GM20431 (cell line): Measurements from ENCODE around the gene C19orf47.

Source experiments
- in situ Hi-C: fragments of 300-500 bp; cut with MseI, MboI; formaldehyde crosslinking; loops from one replicate; pipeline ENCODE4 v1.15.0; 2020; ENCODE audit warnings: low sequenced_read_pairs; ENCODE audit not compliant: unreplicated experiment

Gene C19orf47

DNA sequence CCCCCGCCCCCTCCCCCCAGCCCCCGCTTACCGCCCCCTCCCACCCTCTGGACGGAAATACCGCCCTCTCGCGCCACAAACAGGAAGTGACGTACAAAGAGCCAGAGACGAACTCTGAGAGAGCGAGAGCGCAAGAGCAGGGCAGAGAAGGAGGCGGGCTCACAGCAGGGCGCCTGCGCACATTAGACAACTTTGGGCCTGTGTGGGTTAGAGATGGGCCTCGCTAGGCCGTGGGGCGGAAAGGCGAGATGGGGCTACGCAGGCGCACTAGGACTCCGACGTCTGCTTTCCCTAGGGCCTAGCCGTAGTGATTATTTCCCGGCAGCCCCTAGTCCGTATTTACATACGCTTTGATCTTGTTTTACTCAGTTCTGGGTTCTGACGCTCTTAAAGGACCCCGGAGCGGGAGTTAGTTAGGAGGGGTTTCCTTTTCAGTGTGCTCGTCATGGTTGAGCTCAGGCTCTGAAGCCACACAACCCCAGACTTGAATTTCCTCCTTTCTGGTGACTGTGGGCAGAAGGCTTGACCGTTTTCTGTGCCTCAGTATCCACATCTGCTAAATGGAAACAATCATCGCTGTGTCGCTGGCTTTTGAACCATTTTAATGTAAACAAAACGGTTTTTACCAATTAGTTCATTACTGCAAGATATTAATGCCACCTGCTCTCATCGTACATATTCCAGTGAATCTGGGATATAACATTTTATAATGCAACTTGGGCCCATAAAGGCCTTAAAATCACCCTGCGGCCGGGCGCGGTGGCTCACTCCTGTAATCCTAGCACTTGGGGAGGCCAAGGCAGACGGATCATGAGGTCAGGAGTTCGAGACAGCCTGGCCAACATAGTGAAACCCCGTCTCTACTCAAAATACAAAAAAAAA lies 62.6 kb downstream of the C19orf47 start:
- in situ Hi-C loops = no loop called here

DNA sequence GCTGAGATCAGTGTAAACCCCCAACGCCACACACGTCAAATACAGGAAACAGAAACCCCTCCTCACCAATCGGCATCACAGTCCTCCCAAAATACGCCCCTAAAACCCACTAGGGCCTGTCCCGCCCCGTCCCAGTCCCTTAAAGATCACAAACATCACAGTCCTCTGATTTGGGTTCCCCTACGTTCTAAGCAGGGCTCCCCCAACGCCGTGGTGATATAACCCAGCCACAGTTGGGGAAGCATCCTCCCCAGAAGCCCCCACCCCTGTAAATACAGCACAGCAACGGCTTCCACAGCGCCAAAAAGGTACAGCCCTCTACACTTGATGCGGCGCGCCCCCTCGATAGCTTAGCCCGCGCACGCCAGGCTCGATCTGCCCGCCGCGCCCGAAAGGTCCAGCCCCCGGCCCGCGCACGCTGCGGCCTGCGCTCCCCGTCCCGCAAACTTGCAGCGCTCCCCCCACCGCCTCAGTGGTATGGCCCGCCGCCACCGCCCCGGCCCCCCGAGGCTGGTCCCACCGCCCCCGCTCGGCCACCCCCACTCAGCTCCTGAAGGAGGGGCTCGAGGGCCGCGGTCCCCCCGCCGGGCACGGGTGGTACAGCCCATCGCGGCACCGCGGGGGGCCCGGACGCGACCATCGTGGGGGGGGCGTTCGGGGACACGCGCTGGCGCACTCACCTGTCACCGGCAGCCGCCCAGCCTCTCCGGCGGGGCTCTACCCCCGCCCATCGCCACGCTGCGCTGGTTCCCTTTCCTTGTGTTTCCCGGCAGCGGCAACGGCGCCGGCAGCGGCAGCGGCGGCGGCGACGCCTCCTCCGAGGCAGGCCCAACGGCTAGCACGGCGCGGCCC lies 63.5 kb downstream of the C19orf47 start, which contains the start of gene AKT2:
TSS of gene AKT2 (minus strand) at position 845 of the 852 bp plus-strand sequence. CDS start 20,078 bp downstream, outside the sequence.
- in situ Hi-C loops = no loop called here

DNA sequence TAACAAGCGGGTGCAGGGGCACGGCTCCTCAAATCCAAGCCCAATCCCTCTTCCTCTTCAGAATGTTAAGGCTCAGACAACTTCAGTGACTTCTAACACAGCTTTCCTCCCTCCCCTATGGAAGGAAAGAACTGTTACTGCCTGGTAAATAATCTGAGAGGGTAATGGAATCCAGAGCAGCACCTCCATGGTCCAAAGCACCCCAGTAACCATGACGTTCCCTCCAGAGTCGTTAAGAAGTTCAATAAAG lies 64.0 kb downstream of the C19orf47 start:
- in situ Hi-C loops = no loop called here

DNA sequence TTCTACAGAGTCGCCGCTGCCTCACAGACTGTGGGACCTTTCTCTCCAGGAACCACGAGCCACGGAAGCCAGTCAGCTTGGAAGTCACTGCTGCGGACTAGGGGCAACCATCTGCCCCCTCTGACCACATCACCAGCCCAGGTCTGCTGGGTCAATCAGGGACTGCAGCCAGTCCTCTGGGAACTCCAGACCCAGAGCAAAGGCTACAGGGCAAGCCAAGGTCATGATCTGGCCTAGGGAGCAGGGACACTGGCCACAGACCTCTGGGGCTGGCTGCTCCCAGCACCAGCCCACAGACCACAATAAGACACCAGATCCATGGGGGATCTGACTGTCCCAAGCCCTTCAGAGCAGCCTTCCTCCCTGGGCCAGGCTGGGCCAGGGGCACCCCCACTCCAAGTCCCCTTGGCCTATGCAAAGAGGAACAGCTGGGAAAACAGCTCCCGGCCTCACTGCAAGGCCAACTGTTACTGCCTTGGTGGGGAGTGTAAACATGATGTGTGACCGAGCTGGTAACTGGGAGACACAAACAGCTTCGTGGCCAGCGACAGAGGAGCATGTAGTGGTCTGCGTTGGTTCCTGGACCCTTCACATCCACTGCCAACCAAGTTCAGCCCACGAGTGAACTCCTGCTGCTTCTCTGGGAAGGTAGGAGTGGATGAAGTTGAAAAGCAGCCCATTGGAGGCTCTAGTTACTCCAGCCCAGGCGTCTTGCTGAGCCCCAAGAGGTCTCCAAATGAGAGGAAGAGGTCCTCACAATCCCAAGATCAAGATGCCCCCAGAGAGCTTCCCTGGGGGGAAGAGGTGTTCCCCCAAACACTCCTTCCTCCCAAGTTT lies 64.6 kb downstream of the C19orf47 start:
- in situ Hi-C loops = no loop called here

DNA sequence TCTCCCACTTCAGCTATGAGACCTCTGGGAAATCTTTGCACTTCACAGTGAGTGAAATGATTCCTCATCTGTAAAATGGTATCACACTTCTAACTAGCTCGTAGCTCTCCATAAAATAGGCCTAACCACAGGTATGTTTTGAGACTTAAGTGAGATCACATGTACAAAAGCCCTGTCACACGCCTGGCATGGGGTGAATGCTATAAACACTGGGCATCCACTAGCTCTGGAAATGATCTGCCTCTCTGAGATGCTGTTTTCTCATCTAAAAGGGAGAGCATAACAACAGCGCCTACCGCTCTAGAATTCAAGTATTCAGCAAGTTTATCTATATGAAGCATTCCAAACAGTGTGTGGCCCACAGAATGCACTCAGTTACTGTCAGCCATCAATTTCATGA lies 65.3 kb downstream of the C19orf47 start:
- in situ Hi-C loops = no loop called here

DNA sequence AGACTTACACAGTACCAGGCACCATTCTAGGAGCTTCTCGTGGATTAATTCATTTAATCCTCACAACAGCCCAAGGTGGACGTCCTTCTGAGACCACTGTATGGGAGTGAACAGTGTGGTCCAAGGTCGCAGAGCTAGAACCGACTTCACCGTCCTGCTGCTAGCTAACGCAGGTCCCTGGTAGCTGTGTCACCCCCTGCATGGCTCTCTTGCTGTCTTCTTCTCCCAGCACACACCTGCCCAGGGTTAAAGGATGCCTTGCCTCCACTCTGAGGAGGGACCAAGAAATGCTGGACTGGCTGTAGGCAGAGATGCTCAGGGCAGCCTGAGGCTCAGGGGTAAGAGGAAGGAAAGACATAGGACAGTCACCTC lies 66.0 kb downstream of the C19orf47 start:
- in situ Hi-C loops = no loop called here

DNA sequence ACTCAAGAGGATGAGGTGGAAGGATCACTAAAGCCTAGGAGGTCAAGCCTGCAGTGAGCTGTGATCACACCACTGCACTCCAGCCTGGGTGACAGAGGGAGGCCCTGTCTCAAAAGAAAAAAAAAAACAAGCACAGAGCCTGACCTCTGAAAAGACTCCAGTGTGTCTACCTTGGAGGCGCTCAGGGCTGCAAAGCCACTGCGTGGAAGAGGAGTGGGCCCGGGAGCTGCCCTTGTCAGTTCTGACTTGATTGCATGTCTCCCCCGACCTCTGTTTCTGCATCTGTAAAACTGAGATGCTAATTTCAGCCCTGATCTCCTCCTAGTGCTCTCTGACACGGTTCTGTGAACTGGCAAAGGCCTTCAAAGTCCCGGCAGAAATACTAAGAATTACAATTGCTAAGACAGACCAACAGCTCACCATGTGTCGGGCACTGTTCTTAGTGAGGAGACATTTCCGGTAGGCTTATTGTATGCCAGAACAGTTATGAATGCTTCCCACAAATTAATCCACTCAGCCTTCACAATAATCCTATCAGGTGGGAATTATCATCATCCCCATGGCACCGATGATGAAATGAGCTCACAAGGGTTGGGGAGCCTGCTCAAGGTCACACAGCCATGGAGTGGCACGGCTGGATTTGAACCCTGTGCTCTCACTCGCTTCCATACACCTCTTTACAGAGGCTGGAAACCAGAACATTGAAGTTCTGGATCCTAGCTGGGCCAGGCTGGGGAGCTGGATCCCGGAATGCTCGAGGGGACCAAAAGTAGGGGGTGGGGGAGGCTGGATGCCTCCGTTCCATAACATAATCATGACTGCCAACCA lies 66.6 kb downstream of the C19orf47 start:
- in situ Hi-C loops = no loop called here

DNA sequence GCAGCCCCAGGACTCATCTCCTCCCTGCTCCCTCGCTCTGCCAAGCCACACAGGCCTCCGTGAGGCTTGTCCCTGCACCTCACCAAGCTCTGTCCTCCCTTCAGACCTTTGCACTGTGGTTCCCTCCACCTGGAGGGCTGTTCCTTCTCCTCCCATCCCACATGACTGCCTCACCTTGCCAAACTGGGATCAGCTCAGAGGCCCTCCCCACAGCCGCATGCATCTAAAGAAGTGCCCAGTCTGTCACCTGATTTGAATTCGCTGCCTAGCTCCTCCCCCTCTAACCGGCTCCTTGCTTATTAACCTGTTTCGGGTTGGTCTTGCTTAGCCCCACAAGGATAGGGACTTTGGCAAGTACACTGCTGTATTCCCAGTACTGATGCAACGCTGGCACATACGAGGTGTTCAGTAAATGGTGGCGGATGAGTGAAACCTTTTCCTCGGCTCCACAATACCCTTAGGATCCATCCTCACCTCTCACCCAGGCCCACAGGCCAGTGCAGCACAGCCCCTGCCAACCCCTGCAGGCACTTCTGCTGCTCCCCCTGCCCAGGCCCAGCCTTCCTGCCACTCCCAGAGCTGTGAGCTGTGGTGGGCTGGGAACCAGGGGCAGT lies 67.5 kb downstream of the C19orf47 start:
- in situ Hi-C loops = no loop called here

DNA sequence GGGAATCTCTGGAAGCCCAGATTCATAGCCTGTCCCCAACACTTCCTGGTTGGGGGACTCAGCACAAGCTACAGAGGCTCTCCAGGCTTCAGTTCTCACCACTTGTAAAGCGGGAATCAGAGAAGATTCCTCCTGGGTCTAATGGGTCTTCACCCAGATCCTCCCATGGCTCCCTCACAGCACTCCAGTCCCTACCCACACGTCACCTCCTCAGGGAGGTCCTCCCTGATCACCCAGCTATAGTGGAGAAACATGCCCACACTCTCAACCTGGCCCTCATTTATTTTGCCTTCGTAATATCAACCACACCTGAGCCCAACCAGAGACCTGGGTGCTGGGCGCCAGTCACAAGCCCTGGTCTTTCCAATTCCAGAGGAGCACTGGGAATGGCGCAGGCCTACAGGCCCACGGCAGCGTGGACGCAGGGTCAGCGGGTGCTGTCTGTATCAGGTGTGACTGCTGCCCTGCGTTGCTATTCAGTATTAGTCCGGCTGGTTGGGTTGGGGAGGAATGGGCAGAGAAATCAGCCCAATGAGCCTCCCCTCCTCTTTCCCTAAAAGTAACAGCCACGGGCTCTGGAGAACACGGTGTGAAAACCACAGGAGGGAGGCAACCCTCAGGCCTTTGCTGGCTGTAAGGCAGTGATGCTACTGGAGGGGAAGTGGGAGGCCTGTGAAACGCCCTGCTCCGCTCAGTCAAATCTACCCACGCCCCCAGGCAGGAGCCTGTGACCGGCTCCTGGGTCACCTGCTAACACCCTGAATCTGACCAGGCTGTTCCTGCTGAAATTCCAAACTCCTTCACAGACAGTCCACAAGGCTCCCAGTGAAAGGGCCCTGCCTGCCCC lies 68.2 kb downstream of the C19orf47 start:
- in situ Hi-C loops = no loop called here

DNA sequence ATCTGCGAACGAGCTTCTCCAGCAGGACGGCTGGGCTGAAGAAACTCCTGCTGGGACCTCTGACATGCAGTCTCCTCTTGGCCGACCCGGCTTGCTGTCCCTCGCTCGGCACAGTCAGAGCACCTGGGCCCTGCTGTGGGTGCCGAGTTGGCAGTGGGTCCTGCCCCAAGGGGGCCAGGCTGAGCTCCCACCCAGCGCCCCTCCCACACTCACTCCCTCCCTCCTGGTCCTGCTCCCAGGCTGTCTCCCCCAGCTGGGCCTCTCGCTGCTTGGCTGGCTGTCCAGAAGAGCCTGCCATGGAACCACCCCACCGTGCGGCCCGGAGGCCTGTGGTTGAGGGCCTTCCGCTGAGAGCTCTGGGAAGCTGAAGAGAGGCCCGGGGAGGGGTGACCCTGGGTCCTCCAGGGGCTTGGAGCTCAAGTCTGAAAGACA lies 69.1 kb downstream of the C19orf47 start:
- in situ Hi-C loops = no loop called here

DNA sequence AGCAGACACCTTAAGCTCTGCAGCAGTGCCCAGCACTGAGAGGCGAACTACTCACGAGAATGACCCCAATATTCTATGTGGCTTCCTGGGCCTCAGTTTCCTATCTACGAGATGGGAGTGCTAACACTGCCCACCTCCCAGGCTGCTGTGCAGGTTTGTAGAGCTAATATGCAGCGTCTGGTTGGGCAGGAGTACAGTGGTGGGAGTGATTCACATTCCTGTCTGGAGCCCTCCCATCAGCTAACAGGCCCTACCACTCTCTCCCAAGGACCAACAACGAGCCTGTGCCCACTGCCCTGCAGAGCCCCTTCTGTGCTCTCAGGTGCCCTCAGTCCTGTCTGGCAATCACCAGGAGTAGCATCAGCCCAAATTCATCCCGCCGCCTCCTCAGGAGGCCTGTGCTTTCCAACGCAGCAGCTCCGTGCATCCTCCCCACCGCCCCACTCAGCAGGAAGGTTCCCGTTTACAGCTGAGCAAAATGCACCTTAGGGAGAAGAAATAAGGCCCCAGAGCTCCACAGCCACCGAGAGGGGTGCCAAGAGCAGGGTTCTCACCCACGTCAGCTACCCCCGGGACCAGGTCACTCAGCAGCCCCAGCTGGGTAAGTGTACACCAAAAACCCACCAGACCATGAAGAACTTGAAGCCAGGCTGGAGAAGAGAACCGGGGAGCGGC lies 69.7 kb downstream of the C19orf47 start:
- in situ Hi-C loops = no loop called here

DNA sequence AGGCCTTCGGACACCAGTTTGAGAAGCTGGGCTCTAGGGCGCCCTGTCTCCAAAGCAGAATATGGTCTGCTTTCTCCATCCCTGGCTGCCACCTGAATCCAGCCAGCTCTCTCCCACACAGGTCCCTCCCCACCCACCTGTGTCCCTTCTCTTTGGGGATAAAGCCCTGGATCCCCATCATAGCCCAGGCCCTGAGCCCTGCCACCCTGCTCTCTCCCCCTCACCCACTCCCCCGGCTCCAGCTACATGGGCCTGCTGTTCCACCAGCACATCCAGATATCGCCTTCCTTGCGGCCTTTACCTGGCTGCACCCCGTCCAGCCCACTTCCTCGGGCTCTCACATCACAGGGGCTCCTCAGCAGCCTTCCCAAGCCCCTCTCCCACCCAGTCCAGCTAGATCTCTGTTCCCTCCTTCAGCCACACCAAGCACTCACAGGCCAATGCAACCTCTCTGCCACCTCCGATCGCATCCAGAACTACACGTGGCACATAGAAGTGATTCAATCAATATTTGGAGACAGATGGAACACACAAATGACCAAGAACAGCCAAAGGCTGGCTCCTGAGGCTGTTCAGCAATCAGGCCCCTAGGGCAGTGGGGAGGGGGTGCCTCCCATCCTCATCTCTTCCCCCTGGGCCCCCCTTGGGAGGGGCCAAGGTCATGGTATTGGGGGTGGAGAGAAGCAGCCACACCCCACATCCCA lies 70.7 kb downstream of the C19orf47 start:
- in situ Hi-C loops = no loop called here

DNA sequence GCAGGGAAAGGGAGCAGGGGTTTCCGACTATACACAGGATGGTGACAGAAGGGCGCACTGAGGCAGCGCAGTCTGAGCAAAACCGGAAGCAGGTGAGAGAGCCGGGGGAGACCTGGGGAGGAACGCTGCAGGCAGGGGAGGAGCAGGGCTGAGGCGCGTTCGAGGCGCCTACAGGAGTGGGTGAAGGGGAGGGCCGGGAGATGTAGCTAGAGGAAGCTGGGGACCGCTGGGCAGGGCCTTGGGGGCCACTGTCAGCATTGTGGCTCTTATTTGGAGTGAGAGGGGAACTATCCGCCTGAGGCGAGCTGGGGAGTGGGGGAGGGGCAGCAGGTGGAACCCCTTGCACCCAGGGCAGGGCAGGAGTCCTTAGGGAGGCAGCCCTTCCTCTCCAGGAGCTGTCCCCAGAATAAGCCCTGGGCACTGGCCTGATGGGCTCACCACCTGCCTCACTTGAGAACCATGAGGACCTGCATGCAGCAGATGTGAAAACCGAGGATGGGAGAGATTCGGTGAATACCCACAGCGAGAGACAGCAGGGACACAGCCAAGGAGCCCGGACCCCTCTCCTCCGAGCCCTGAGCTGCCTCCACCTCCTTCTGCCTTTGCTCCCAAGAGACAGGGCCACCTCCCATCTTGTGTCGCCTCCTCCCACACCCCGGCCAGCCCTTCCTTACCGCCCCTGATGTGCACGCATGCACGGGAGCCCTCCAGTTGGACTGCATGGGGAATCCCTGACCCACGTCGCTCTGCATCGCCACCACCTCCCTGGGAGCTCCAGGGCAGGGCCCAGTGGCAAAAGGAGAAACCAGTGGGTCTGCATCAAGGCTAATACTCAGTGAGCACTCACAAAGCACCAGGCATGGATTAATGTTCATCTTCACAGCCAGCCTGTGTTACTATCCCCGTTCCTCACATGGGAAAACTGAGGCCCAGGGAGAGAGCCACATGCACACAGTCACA lies 73.3 kb downstream of the C19orf47 start:
- in situ Hi-C loops = no loop called here

DNA sequence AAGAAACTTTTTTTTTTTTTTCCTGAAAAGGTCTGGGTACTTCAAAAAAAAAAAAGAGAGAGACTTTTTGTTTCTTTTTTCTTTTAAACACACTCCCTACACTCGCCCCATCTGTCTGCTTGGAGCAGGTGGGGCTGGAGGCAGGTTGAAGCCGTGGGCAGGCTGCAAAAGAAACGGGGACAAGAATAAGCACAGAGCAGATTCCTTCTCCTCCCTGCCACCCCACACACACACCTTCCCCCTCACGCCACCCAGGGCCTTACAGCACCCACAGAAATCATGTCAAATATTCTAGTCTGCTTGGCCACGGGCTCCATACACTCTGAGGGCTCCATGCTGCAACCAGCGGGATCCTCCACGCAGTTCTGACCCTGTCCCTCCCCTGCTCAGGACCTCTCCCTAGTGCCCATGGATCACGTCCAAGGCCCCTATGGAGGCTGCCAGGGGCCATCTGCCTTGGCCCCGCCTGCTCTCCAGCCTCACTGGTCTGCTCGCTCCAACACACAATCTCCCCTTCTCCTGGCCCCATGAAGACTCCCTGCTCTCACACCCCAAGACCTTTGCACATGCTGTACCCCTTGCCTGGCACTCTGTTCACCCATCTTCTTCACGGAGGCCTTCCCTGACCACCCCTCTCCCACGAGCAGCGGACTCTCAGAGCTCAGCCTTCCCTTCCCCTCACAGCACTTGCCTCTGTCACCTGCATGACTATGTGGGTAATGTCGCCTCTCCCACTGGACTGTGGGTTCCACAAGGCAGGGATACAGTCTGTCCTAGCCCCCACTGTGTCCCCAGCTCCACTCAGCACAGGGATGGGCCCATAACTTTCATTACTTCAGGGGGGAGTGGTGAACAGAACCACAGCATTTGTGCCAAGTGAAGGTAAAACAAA lies 74.5 kb downstream of the C19orf47 start:
- in situ Hi-C loops = no loop called here

DNA sequence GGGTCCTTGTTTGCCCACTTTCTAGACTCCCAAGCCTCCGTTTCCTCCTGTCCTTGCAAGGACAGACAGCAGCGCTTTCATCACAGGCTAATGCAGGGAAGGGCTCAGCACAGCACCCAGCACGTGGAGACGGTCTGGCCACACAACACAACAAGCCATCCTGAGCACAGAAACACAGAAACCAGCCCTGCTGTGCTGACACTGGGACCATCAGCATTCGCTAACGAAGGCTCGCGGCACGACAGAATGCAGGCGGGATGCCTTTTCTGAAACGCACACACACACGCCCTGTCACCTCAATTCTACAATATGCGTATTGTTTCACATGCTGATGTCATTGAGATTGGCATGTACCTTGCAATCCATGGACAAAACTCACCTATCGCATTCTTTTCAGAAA lies 75.9 kb downstream of the C19orf47 start:
- in situ Hi-C loops = no loop called here
